ENCODE results near the gene CDH4. TPM values are rescaled to one million over a fixed set of nuclear protein-coding genes. Genes with fewer than 3 reads are reported as not detected.

CDH4 gene
- total and polyA plus RNA-seq, 2 donors (not counting 3 experiments of a cell fraction or from before 2014, with no cell fraction given), result 0.17 to 0.51 TPM

DNA sequence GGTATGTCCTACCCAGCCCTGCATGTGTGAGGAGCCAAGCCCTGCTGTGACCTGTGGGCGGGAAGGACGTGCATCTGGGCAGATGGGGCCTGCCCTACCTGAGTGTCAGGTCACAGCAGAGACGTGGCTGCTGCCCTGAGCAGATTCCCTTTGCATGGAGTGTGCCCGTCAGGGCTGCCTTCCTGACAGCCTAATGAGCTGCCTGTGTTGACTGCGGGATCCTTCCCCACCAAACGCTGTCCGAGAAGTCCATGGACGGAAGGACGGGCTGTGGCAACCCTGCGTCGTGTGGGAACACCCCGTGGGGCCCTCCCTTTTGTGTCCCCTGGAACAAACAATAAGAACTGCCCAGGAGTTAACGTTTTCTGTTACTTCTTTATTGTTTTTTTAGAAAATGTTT lies 343.2 kb downstream of the CDH4 start:
- no peaks in the 10 kb centered on the region for H3K79me2 ChIP-seq (ENCODE audit: control insufficient read depth, insufficient read depth, low read length)
- H3K4me3 ChIP-seq (replicated peaks in 1 of 3; ENCODE audit: insufficient read depth in 1 of 3, low read depth in 1 of 3, low read length in 3 of 3), result no peak overlapping the region
- POLR2A ChIA-PET, result no interaction called here
- H3K4me1 ChIP-seq (ENCODE audit: control insufficient read depth, extremely low read depth, insufficient read depth, low read length), result no peaks in the 10 kb centered on the region
- no peak overlapping the region for H3K4me2 ChIP-seq (ENCODE audit: insufficient read depth, low read length)
- FAIRE-seq (no peak), DNase-seq (ENCODE audit: low read depth, low spot score) (no peak)
- dilution Hi-C loops (cut with MboI; ENCODE audit: extremely low pct_ligation_motif_present, low sequenced_read_pairs), result no loop called here
- H3K9ac ChIP-seq (replicated peaks; ENCODE audit: extremely low read depth, insufficient read depth, low read length), result no peak overlapping the region
- H3K9me3 ChIP-seq (replicated peaks; ENCODE audit: control insufficient read depth, insufficient read depth, low read length), result peaks cover 13% of the 10 kb centered on the region
- intact Hi-C loops (cut with micrococcal nuclease), result no loop called here
- H3K27me3 ChIP-seq (ENCODE audit: control insufficient read depth in 2 of 2, insufficient read depth in 2 of 2, low read length in 2 of 2), result no peaks in the 10 kb centered on the region
- CTCF ChIA-PET, result no interaction called here
- no peaks in the 10 kb centered on the region for H3K36me3 ChIP-seq (ENCODE audit: control insufficient read depth in 2 of 2, extremely low read depth in 1 of 2, insufficient read depth in 2 of 2, low read length in 2 of 2)
- TF ChIP-seq, protein P1, sequence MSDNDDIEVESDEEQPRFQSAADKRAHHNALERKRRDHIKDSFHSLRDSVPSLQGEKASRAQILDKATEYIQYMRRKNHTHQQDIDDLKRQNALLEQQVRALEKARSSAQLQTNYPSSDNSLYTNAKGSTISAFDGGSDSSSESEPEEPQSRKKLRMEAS (IDR thresholded peaks at IDR 0.05; ENCODE audit: insufficient read depth, insufficient read length), result no peak
- TF ChIP-seq POLR2A (IDR thresholded peaks at IDR 0.05; ENCODE audit: low read depth, low read length), result no peak
- TF ChIP-seq JUN (IDR thresholded peaks at IDR 0.05; ENCODE audit: borderline replicate concordance, insufficient read depth, insufficient read length, low read depth), result no peak
- no peaks in the 10 kb centered on the region for H3K9me1 ChIP-seq (replicated peaks; ENCODE audit: control insufficient read depth, extremely low read depth, insufficient read depth, low read length)
- no peak overlapping the region for H3K27ac ChIP-seq (ENCODE audit: insufficient read depth, low read depth, low read length)
- H2AFZ ChIP-seq (ENCODE audit: low read depth, low read length), result no peak overlapping the region
- no TSS peak for BruUV-seq (replicated peaks)
- H4K20me1 ChIP-seq (replicated peaks; ENCODE audit: control insufficient read depth, extremely low read depth, insufficient read depth, low read length), result no peaks in the 10 kb centered on the region

DNA sequence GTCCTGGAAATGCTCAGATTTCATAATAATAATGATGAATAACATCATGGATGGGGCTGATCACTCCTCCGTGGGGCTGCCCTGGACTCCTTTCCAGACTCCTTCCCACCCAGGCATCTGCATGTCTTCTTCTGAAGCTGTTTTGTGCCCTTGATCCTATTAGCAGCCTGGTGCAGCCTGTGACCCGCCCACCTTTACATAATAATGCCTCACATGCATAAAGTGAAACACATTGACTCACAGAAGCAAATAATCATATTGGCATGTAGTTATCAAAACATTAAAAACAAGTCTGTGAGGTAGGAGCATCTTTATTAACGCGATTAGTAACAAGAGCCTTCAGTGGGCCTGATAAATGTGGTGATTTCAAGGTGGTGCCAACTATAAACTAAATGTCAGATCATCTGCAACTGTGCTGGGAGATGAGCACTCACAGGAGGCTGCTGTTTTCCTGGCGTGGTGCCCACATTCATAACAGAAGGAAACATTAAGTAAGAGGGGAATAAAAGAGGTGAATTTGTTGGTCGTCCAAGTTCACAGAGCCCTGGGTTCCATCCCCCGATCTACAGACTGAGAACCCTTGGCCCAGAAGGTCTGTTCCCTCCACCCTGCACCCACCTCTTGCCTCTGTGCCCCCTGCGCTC lies 344.7 kb downstream of the CDH4 start:
- DNase-seq (ENCODE audit: low read depth, low spot score), result no peak
- TF ChIP-seq MYC (IDR thresholded peaks at IDR 0.05; ENCODE audit: low read depth, low read length) (no peak), EZH2 (IDR thresholded peaks at IDR 0.05; ENCODE audit: borderline replicate concordance, low read depth, low read length, severe bottlenecking) (no peak), JUN (IDR thresholded peaks at IDR 0.05; ENCODE audit: borderline replicate concordance, insufficient read depth, insufficient read length, low read depth) (no peak), FOS (IDR thresholded peaks at IDR 0.05; ENCODE audit: borderline replicate concordance, insufficient read depth, low read length) (no peak), GATA2 (IDR thresholded peaks at IDR 0.05; ENCODE audit: insufficient read depth, insufficient read length, low read depth, low read length) (no peak), POLR2A (IDR thresholded peaks at IDR 0.05; ENCODE audit: low read depth, low read length) (no peak), POLR2AphosphoS5 (IDR thresholded peaks at IDR 0.05; ENCODE audit: insufficient read depth, low read depth, low read length) (no peak)
- TF ChIP-seq, protein P1 (IDR thresholded peaks at IDR 0.05; ENCODE audit: insufficient read depth, insufficient read length), result no peak
- TF ChIP-seq, protein P2, sequence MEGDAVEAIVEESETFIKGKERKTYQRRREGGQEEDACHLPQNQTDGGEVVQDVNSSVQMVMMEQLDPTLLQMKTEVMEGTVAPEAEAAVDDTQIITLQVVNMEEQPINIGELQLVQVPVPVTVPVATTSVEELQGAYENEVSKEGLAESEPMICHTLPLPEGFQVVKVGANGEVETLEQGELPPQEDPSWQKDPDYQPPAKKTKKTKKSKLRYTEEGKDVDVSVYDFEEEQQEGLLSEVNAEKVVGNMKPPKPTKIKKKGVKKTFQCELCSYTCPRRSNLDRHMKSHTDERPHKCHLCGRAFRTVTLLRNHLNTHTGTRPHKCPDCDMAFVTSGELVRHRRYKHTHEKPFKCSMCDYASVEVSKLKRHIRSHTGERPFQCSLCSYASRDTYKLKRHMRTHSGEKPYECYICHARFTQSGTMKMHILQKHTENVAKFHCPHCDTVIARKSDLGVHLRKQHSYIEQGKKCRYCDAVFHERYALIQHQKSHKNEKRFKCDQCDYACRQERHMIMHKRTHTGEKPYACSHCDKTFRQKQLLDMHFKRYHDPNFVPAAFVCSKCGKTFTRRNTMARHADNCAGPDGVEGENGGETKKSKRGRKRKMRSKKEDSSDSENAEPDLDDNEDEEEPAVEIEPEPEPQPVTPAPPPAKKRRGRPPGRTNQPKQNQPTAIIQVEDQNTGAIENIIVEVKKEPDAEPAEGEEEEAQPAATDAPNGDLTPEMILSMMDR (IDR thresholded peaks at IDR 0.05; ENCODE audit: extremely low read depth in 1 of 2, insufficient read depth in 1 of 2, low read depth in 1 of 2, low read length in 2 of 2), result no peak
- FAIRE-seq, result no peak

More for the DNA sequence above, 344.7 kb downstream of the CDH4 start:
- no peak overlapping the region for H3K4me2 ChIP-seq (ENCODE audit: insufficient read depth, low read length)
- H3K36me3 ChIP-seq (ENCODE audit: control insufficient read depth in 2 of 2, extremely low read depth in 1 of 2, insufficient read depth in 2 of 2, low read length in 2 of 2), result no peaks in the 10 kb centered on the region
- H3K9me3 ChIP-seq (replicated peaks; ENCODE audit: control insufficient read depth, insufficient read depth, low read length), result peaks cover 12% of the 10 kb centered on the region
- H3K4me1 ChIP-seq (ENCODE audit: control insufficient read depth, extremely low read depth, insufficient read depth, low read length), result no peaks in the 10 kb centered on the region
- dilution Hi-C loops (cut with MboI; ENCODE audit: extremely low pct_ligation_motif_present, low sequenced_read_pairs) (no loop called here), intact Hi-C loops (cut with micrococcal nuclease) (no loop called here)
- no peaks in the 10 kb centered on the region for H3K9me1 ChIP-seq (replicated peaks; ENCODE audit: control insufficient read depth, extremely low read depth, insufficient read depth, low read length)
- no peaks in the 10 kb centered on the region for H3K27me3 ChIP-seq (ENCODE audit: control insufficient read depth in 2 of 2, insufficient read depth in 2 of 2, low read length in 2 of 2)
- no peak overlapping the region for H3K27ac ChIP-seq (ENCODE audit: insufficient read depth, low read depth, low read length)
- no peaks in the 10 kb centered on the region for H3K79me2 ChIP-seq (ENCODE audit: control insufficient read depth, insufficient read depth, low read length)
- CTCF ChIA-PET, result no interaction called here
- POLR2A ChIA-PET, result no interaction called here
- H2AFZ ChIP-seq (ENCODE audit: low read depth, low read length), result no peak overlapping the region
- H3K4me3 ChIP-seq (replicated peaks in 1 of 3; ENCODE audit: insufficient read depth in 1 of 3, low read depth in 1 of 3, low read length in 3 of 3), result no peak overlapping the region
- H4K20me1 ChIP-seq (replicated peaks; ENCODE audit: control insufficient read depth, extremely low read depth, insufficient read depth, low read length), result no peaks in the 10 kb centered on the region
- H3K9ac ChIP-seq (replicated peaks; ENCODE audit: extremely low read depth, insufficient read depth, low read length), result no peak overlapping the region
- BruUV-seq (replicated peaks), result no TSS peak

Data from endothelial cell of umbilical vein (primary cell).